ENCODE measurements around the gene TGFBR3.

Gene TGFBR3

DNA sequence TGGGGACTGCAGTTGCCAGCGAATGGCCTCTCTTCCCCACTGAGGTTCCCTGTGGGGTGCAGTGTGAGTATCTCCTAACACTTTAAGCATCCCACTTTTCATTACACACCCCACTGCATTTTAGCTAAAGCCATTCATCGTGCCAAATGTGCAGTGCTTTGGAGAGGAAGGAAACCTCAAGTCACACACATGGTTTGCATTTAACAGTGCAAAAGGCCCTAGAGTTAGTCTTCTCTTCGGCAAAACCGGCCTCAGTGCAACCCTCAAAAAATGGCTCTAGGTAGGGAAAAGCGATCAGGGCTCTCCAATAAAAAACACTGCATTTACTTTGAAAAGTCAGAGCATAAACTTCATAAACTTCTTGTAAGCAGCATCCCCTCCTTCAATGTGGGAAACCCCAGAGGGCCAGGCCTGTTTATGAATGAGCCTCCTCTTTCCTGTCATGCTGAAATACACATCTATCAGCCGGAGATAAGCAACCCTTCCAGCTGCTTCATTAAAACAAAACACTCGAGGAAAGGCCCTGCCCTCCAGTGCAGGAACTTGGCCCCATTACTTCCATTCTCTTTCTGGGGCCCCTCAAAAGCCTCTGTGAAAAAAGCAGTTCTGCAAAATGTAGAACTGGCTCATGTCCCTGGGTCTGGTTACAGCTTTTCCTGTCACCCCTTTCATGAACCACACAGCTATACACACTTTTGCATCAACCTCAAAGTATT is 201.3 kb downstream of the TGFBR3 start:
- TF ChIP-seq, protein P1, sequence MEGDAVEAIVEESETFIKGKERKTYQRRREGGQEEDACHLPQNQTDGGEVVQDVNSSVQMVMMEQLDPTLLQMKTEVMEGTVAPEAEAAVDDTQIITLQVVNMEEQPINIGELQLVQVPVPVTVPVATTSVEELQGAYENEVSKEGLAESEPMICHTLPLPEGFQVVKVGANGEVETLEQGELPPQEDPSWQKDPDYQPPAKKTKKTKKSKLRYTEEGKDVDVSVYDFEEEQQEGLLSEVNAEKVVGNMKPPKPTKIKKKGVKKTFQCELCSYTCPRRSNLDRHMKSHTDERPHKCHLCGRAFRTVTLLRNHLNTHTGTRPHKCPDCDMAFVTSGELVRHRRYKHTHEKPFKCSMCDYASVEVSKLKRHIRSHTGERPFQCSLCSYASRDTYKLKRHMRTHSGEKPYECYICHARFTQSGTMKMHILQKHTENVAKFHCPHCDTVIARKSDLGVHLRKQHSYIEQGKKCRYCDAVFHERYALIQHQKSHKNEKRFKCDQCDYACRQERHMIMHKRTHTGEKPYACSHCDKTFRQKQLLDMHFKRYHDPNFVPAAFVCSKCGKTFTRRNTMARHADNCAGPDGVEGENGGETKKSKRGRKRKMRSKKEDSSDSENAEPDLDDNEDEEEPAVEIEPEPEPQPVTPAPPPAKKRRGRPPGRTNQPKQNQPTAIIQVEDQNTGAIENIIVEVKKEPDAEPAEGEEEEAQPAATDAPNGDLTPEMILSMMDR (IDR thresholded peaks at IDR 0.05; ENCODE audit: control insufficient read depth, extremely low read depth, insufficient read depth): no peak
- DNase-seq (ENCODE audit: low read depth): no peak
- H3K4me3 ChIP-seq (ENCODE audit: low read depth, low read length): no peak overlapping the region

DNA sequence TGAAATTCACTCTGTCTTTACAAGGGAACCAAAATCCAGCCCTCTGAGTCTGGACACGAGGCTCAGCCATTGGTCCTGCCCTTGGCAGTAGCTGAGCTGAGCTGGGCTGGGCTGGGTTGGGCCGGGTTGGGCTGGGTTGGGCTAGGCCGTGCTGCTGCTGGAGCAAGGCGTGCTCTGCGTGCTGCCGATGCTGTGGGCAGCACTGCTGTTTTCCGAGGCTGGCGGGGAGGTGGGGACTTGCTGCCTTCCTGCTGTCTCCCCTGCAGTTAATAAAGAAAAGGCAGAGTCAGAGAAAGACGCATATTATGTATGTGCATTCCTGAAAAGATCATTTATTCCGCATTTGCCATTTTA is 202.4 kb downstream of the TGFBR3 start:
- H3K4me3 ChIP-seq (ENCODE audit: low read depth, low read length): no peak overlapping the region
- TF ChIP-seq, protein P1 (IDR thresholded peaks at IDR 0.05; ENCODE audit: control insufficient read depth, extremely low read depth, insufficient read depth): no peak
- no peak for DNase-seq (ENCODE audit: low read depth)

- H3K4me3 ChIP-seq (ENCODE audit: low read depth, low read length): no peak overlapping the region
Observed at GRCh38 chr1:91682882-91683597, 202.9 kb downstream of the TGFBR3 start.

GRCh38 chr1:91680556-91681155 is 205.3 kb downstream of the TGFBR3 start:
- no peak overlapping the region for H3K4me3 ChIP-seq (ENCODE audit: low read depth, low read length)
- no peak for DNase-seq (ENCODE audit: low read depth)
- TF ChIP-seq, protein P1 (IDR thresholded peaks at IDR 0.05; ENCODE audit: control insufficient read depth, extremely low read depth, insufficient read depth): no peak

More at GRCh38 chr1:91682882-91683597, 202.9 kb downstream of the TGFBR3 start:
- TF ChIP-seq, protein P1 (IDR thresholded peaks at IDR 0.05; ENCODE audit: control insufficient read depth, extremely low read depth, insufficient read depth): no peak
- DNase-seq (ENCODE audit: low read depth): no peak

DNA sequence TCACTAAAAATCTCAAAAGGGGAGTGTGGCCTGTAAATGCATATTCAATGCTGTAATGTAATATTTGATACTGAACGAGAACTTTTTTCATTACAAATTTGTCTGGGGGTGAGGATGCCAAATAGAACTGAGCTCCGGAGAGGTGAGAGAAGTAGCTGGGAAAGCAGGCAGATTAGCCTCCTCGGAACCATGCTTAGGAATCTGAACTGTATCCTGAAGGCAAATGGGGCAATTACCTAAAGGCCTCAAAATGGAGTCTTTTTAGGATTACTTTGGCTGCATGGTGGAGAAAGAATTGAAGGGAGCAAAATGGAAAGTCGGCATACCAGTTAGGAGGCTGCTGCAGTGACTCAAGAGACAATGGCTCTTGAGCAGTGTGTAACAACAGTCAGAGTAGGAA is 206.5 kb downstream of the TGFBR3 start:
- TF ChIP-seq, protein P1 (IDR thresholded peaks at IDR 0.05; ENCODE audit: control insufficient read depth, extremely low read depth, insufficient read depth): no peak
- DNase-seq (ENCODE audit: low read depth): no peak
- no peak overlapping the region for H3K4me3 ChIP-seq (ENCODE audit: low read depth, low read length)

DNA sequence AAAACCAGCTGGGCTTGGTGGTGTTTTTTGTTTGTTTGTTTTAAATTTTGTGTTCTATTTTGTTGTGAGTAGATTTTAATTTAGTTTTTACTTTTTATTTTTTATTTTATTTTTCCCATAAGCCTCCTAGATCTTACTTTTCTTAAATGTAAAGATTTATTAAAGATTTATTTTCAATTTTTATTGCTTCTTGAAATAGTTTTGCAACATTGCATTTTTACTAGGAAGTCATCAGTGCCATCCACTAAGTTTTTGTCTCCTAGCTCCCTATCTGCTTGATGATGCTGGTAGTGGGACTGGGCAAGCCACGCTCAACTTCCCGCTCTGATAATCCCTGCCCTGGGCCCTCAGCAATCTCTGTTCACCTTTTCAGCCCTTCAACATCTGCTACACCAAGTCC is 209.9 kb downstream of the TGFBR3 start:
- H3K4me3 ChIP-seq (ENCODE audit: low read depth, low read length): no peak overlapping the region
- TF ChIP-seq, protein P1 (IDR thresholded peaks at IDR 0.05; ENCODE audit: control insufficient read depth, extremely low read depth, insufficient read depth): no peak
- no peak for DNase-seq (ENCODE audit: low read depth)

Data from LNCaP clone FGC (cell line).